Choroid plexus epithelial cell (primary cell): ENCODE data around the gene BSG.
"Not testable (repeated sequence)": the region's sequence is repeated elsewhere in the genome, so short reads cannot be mapped to it uniquely, and the experiment has no call there.

Source experiments
- DNase-seq: peaks from one replicate; pipeline ENCODE4 v3.0.0-alpha.2; 2010; ENCODE audit warnings: low read depth
- H3K4me3 ChIP-seq: 2 replicates; pipeline ENCODE4 v1.5.1; 2011; ENCODE audit warnings: low read depth, mild to moderate bottlenecking, control low read depth, low read length, moderate library complexity
- TF ChIP-seq, protein P1 (sequence below): conservative IDR thresholded peaks from 2 replicates; pipeline ENCODE4 v1.5.1; 2011; ENCODE audit warnings: low read depth, mild to moderate bottlenecking, control low read depth, inconsistent platforms, low read length, moderate library complexity

BSG gene

DNA sequence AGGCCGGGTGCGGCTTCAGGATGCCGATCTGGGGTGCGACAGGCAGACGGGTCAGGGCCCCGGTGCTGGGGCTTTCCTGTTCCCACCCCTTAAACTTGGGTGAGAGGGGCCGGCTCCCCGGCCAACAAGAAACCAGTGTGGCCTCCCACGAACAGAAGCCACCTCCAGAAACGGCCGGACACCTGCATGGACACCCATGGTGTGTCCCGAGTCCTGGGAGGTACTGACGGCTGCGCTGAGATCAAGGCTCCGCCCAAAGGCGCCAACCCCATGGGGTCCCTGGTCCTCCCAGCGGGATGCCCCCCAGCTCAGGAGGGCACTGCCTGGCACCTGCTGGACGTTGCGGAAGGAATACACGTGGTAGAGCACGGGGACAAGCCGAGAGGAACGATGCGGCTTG lies 49.4 kb downstream of the BSG start:
- no peak overlapping the region for H3K4me3 ChIP-seq
- TF ChIP-seq, protein P1, sequence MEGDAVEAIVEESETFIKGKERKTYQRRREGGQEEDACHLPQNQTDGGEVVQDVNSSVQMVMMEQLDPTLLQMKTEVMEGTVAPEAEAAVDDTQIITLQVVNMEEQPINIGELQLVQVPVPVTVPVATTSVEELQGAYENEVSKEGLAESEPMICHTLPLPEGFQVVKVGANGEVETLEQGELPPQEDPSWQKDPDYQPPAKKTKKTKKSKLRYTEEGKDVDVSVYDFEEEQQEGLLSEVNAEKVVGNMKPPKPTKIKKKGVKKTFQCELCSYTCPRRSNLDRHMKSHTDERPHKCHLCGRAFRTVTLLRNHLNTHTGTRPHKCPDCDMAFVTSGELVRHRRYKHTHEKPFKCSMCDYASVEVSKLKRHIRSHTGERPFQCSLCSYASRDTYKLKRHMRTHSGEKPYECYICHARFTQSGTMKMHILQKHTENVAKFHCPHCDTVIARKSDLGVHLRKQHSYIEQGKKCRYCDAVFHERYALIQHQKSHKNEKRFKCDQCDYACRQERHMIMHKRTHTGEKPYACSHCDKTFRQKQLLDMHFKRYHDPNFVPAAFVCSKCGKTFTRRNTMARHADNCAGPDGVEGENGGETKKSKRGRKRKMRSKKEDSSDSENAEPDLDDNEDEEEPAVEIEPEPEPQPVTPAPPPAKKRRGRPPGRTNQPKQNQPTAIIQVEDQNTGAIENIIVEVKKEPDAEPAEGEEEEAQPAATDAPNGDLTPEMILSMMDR, result no peak
- no peak for DNase-seq

DNA sequence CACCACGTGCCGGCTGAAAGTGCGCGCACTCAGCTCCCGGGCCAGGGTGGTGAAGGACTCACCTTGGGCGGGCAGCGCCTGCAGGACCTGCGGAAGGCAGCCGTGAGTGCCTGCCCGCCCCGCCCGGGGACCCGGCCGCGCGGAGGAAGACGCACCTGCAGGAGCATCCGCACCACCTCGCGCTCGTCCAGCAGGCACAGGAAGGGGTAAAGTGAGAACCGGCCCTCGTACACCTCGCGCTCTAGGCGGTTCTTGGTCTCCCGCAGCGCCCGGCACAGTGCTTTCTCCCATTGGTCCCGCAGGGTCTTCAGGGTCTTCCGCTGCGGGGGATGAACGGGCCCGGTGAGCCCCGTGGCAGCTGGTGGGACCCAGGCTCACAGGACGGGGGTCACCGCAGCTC lies 50.3 kb downstream of the BSG start:
- TF ChIP-seq, protein P1, result no peak

DNA sequence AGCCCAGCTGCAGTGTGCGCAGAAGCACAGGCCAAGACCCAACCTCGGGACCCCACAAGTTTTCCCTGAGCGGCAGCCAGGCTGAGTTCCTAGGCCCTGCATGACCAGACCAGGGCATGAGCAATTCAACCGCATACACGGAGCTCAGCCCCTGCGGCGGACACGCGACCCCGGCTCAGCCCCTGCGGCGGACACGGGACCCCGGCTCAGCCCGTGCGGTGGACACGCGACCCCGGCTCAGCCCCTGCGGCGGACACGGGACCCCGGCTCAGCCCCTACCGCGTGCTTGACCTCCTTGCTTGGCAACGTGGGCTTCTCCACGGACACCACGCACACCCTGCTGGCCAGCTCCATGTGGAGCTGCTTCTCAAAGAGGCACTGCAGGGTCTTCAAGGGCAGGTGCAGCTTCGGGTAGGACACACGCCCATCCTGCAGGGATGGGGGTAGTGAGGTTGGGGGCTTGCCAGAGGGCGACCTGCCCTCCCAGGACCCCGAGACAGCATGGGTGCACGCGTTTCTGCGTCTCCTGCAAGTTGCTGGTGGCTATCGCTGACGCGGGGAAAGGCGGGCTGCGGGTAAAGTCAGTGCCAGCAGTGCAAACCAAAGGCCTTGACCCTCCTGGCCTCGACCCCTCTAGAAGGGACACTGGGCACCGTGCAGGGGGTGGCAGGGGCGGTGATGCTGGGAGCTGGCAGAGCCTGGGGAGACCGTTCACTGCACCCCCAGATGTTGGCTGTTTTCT lies 51.0 kb downstream of the BSG start:
- TF ChIP-seq, protein P1, result no peak
- DNase-seq, result no peak
- H3K4me3 ChIP-seq, result no peak overlapping the region

More for the DNA sequence above, 50.3 kb downstream of the BSG start:
- DNase-seq, result no peak
- H3K4me3 ChIP-seq, result no peak overlapping the region

DNA sequence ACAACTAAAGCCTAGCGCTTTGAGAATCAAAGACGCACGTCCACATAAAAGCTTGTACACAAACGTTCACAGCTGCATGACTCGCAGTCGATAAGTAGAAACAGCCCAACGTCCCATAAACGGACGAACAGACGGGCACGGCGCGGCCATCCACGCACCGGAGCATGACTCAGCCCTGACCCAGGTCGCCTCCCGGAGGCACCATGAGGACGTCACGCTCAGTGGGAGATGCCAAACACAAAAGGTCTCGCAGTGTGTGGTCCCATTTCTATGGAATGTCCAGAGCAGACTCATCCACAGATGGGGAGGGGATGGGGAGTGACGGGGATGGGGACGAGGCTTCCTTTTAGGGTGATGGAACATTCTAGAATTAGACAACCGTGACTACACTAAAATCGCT lies 51.6 kb downstream of the BSG start:
- peak; percentile 98 for DNase-seq

DNA sequence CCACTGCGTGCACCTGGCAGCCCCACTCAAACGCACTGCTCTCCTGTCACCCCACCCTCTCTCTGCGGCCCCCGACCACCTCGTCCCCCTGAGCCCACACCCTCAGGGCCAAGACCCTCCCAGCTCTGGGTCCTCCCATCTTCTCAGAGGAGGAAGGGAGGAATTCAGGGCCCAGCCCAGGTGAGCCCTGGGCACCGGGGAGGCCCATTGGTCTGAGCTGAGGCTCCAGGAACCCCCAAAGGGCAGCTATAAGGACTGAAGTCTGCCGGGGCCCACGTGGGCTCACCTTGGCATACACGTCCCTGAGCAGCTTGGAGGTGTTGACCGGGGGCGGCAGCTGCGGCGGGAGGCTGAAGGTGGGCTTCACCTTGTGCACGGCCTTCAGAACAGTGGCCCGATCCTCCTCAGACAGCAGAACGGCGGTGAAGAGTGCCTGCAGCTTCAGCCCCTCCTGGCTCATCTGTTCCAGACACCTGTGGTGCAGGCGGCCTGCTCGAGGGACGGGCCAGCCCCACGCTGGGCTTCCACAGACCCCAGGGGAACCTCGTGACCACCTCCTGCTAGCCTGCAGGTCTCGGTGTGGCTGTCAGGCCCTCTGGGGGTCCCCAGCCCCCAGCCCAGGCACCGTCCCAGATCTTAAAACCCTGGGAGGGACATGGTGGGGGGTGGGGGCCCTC lies 52.2 kb downstream of the BSG start:
- H3K4me3 ChIP-seq, result no peak overlapping the region
- DNase-seq, result no peak
- TF ChIP-seq, protein P1, result no peak

More for the DNA sequence above, 51.6 kb downstream of the BSG start:
- no peak overlapping the region for H3K4me3 ChIP-seq
- TF ChIP-seq, protein P1, result no peak

DNA sequence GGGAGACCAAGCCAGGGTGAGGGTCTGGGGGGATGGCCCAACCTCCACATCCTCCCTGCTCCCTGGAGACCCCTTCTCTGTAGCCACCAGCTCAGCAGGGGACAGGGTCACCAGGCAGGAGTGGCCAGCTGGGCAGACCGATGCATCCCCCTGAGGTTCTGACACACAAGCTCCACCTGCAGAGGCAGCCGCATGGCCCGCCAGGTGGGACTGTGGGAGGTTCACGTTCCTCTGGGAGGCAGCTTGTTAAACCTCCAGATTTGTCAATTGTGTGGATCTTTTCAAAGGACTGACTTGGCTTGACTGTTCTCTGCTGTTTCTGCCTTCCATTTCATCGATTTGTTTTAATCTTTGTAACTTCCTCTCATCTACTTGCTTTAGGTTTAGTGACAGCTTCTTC lies 52.9 kb downstream of the BSG start:
- no peak overlapping the region for H3K4me3 ChIP-seq
- TF ChIP-seq, protein P1, result no peak
- no peak for DNase-seq

DNA sequence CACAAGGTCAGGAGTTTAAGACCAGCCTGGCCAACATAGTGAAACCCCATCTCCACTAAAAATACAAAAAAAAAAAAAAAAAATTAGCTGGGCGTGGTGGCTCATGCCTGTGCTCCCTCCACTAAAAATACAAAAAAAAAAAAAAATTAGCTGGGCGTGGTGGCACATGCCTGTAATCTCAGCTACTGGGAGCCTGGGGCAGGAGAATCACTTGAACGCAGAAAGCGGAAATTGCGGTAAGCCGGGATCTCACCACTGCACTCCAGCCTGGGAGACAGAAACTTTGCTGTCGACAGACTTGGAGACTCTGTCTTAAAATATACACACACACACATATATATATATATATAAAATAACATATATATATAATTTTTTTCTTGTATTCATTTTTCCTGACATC lies 54.2 kb downstream of the BSG start:
- not testable (repeated sequence) for DNase-seq, H3K4me3 ChIP-seq
